Calu3 (cell line): ENCODE data around the gene SCAANT1. TPM values are rescaled to one million over a fixed set of nuclear protein-coding genes. Genes with fewer than 3 reads are reported as not detected.

Experiments
- Bru-seq: library from RNA; stranded (reverse); fragments of 400-500 nt; gene quantifications from one replicate; lab custom pipeline; 2021; lab: Mats Ljungman, UMichigan
- BruChase-seq, 2 experiments: library from RNA; stranded (reverse); fragments of 400-500 nt; gene quantifications; one replicate each; lab custom pipeline; 2021; lab: Mats Ljungman, UMichigan
- BruUV-seq: library from RNA; stranded (reverse); fragments of 400-500 nt; replicated peaks from 2 replicates; lab custom pipeline; 2021; lab: Mats Ljungman, UMichigan
- CTCF ChIA-PET: fragments of 300-600 bp; sonication (Branson Sonifier 250); formaldehyde crosslinking; loops from one replicate; lab custom pipeline; 2022; ENCODE audit warnings: antibody characterized with exemption; lab: Charles Lee
- DNase-seq: peaks from one replicate; pipeline ENCODE4 v3.0.0; 2022
- H3K27ac Mint-ChIP-seq: one replicate; pipeline ENCODE4 v1.8.0; 2022; ENCODE audit warnings: mixed read lengths; ENCODE audit not compliant: unreplicated experiment
- H3K27me3 Mint-ChIP-seq: one replicate; pipeline ENCODE4 v1.8.0; 2022; ENCODE audit warnings: mixed read lengths; ENCODE audit not compliant: unreplicated experiment
- H3K36me3 Mint-ChIP-seq: one replicate; pipeline ENCODE4 v1.8.0; 2022; ENCODE audit warnings: mild to moderate bottlenecking, moderate library complexity, mixed read lengths; ENCODE audit not compliant: insufficient read depth, unreplicated experiment
- H3K4me1 Mint-ChIP-seq: one replicate; pipeline ENCODE4 v1.8.0; 2022; ENCODE audit warnings: mild to moderate bottlenecking, low read depth, mixed read lengths; ENCODE audit not compliant: unreplicated experiment
- H3K4me3 Mint-ChIP-seq: one replicate; pipeline ENCODE4 v1.8.0; 2022; ENCODE audit warnings: mild to moderate bottlenecking, low read depth, moderate library complexity, mixed read lengths; ENCODE audit not compliant: unreplicated experiment
- H3K9me3 Mint-ChIP-seq: one replicate; pipeline ENCODE4 v1.8.0; 2022; ENCODE audit warnings: low read depth, mixed read lengths; ENCODE audit not compliant: unreplicated experiment
- intact Hi-C: fragments of 100-400 bp; cut with micrococcal nuclease; formaldehyde crosslinking; loops from one replicate; pipeline ENCODE4 v1.10.0; 2022; ENCODE audit not compliant: unreplicated experiment
- long read RNA-seq: library from polyadenylated mRNA; stranded (forward); transcript quantifications from one replicate; pipeline ENCODE4 v2.0.0, GENCODE V29; 2022
- total RNA-seq: library from RNA; stranded (reverse); gene quantifications from 2 replicates; pipeline ENCODE4 v1.2.3, GENCODE V29; 2022
- TF ChIP-seq, protein P1 (sequence below): fragments of 200-600 bp; IDR thresholded peaks from one replicate; pipeline ENCODE4 v1.8.0; 2022; ENCODE audit warnings: antibody characterized with exemption; ENCODE audit not compliant: unreplicated experiment

The SCAANT1 gene
- total RNA-seq: not detected in 2 replicates
- Bru-seq, nascent RNA: percentile 37 among the genes with signal in this experiment
- BruChase-seq, experiment 1, labeled RNA remaining after a 6-hour chase: not detected
- BruChase-seq, experiment 2, labeled RNA remaining after a 2-hour chase: not detected
- long read RNA-seq, partial matches to known transcripts: 0 of 2 reads
- long read RNA-seq, other reads (novel, unspliced or antisense): 0 of 2 reads

- Mint-ChIP-seq H3K4me1 (peaks cover 25% of the 10 kb centered on the region), H3K9me3 (no peaks in the 10 kb centered on the region), H3K36me3 (peaks cover 48% of the 10 kb centered on the region), H3K27ac (peak within 1 kb of the TSS; percentile 77), H3K4me3 (peak within 1 kb of the TSS; percentile 88), H3K27me3 (no peaks in the 10 kb centered on the region)
- TF ChIP-seq, protein P1, sequence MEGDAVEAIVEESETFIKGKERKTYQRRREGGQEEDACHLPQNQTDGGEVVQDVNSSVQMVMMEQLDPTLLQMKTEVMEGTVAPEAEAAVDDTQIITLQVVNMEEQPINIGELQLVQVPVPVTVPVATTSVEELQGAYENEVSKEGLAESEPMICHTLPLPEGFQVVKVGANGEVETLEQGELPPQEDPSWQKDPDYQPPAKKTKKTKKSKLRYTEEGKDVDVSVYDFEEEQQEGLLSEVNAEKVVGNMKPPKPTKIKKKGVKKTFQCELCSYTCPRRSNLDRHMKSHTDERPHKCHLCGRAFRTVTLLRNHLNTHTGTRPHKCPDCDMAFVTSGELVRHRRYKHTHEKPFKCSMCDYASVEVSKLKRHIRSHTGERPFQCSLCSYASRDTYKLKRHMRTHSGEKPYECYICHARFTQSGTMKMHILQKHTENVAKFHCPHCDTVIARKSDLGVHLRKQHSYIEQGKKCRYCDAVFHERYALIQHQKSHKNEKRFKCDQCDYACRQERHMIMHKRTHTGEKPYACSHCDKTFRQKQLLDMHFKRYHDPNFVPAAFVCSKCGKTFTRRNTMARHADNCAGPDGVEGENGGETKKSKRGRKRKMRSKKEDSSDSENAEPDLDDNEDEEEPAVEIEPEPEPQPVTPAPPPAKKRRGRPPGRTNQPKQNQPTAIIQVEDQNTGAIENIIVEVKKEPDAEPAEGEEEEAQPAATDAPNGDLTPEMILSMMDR: no peak
- peak; percentile 93 for DNase-seq
- no TSS peak for BruUV-seq
- intact Hi-C loops: loop anchor here (5.0 kb wide), 3 partner anchors 45 to 80 kb away; no protein-coding TSS in a partner anchor
- CTCF ChIA-PET: no interaction called here
These were observed at the start of gene SCAANT1 for GRCh38 chr3:63911873-63912767. Gene SCAANT1 (minus strand): TSS chr3:63912383.

GRCh38 chr3:63961891-63962290 is 49.7 kb upstream of the SCAANT1 start:
- BruUV-seq: no TSS peak
- Mint-ChIP-seq H3K4me3 (no peak overlapping the region), H3K27ac (no peak overlapping the region), H3K36me3 (peaks cover 9% of the 10 kb centered on the region), H3K27me3 (no peaks in the 10 kb centered on the region), H3K4me1 (peaks cover 13% of the 10 kb centered on the region), H3K9me3 (no peaks in the 10 kb centered on the region)
- intact Hi-C loops: loop anchor here (2.0 to 10.0 kb wide), 3 partner anchors 31 to 97 kb away; partner anchors contain the start of genes ATXN7, SCAANT1 and THOC7
- DNase-seq: no peak
- CTCF ChIA-PET: interaction anchor here (0.8 to 1.9 kb wide), 3 partner anchors 15 to 30 kb away, joined by 3 to 7 read pairs (median 4); no protein-coding TSS in a partner anchor
- TF ChIP-seq, protein P1: no peak

DNA sequence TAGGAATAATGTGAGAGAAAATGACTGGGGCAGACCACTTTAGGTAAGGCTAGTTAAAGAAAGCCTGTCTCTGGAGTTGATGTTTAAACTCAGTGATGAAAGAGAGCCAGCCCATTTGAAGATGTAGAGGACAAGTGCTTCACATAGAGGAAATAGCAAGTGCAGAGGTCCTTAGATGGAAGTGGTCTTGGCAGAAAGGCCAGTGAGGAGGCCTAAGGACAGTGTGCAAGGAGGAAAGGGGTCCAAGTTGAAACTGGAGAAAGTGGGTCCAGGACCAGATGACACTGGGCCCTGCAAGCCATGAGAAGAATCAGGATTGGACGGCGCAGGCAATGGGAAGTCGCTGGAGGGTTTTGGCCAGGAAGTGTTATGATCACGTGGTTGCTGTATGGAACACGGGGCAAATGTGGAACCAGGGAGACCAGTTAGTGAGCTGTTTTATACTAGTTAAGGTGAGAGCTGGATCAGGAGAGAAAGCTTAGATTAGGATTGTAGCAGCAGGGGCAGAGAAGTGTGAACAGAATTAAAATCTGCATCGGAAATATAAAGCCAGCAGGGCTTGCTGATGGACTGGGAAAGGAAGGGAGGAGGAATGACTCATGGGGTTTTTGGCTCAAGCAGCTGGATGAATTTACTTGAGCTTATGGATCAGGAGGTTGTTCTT is 48.0 kb upstream of the SCAANT1 start:
- DNase-seq: peak; percentile 27
- Mint-ChIP-seq H3K27me3 (no peaks in the 10 kb centered on the region), H3K27ac (peak overlapping the region; percentile 66), H3K4me3 (peak overlapping the region; percentile 65), H3K36me3 (peaks cover 13% of the 10 kb centered on the region), H3K4me1 (peaks cover 17% of the 10 kb centered on the region), H3K9me3 (no peaks in the 10 kb centered on the region)
- no TSS peak for BruUV-seq
- intact Hi-C loops: loop anchor here (2.0 to 10.0 kb wide), 3 partner anchors 33 to 95 kb away; partner anchors contain the start of genes ATXN7, SCAANT1 and THOC7
- CTCF ChIA-PET: interaction anchor here (0.6 to 1.6 kb wide), 6 partner anchors 22 to 524 kb away, joined by 3 to 10 read pairs (median 4); no protein-coding TSS in a partner anchor
- TF ChIP-seq, protein P1: no peak

DNA sequence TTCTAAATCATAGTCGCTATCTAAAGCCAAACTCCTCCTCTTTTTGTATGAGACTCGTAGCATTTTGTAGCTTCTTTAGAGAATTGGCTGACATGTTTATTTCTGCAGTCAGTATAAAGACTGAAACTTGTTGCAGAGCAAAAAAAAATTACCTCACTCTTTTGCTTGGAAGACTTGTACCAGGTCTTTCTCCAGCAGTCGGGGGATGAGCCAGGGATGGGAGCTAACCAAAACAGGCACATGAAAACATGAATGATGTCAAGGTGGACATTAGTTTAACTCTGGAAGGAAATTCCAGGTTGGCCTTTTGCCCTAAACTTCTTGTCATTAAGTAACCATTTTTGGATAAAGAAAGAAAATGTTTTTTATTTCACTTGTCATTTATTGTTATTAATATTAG is 47.0 kb upstream of the SCAANT1 start:
- TF ChIP-seq, protein P1: no peak
- Mint-ChIP-seq H3K4me1 (peaks cover 23% of the 10 kb centered on the region), H3K36me3 (peaks cover 14% of the 10 kb centered on the region), H3K27me3 (no peaks in the 10 kb centered on the region), H3K27ac (no peak overlapping the region), H3K9me3 (no peaks in the 10 kb centered on the region), H3K4me3 (no peak overlapping the region)
- BruUV-seq: no TSS peak
- DNase-seq: no peak
- intact Hi-C loops: no loop called here
- CTCF ChIA-PET: no interaction called here
